HepG2 (cell line): ENCODE results near the gene TMOD2. TPM values are rescaled to one million over a fixed set of nuclear protein-coding genes. Genes with fewer than 3 reads are reported as not detected.

Source experiments
- MEF2D ChIP-seq: sonication (generic); formaldehyde crosslinking; IDR thresholded peaks from 2 replicates; pipeline ENCODE4 v1.5.1; 2020; ENCODE audit warnings: mild to moderate bottlenecking, missing genetic modification reagents
- RFX3 ChIP-seq: IDR thresholded peaks from 2 replicates; pipeline ENCODE4 v1.6.1; 2016; ENCODE audit warnings: missing biosample characterization, missing genetic modification reagents
- TCF12 ChIP-seq, 2 experiments: fragments of 450-650 bp in 1 of 2; sonication (generic) in 1 of 2; formaldehyde crosslinking in 1 of 2; IDR thresholded peaks; 2 replicates each; pipeline versions ENCODE4 v1.6.1 to v1.8.0; 2017 to 2022; ENCODE audit warnings: antibody characterized with exemption in 1 of 2, mild to moderate bottlenecking in 1 of 2, missing genetic modification reagents in 1 of 2, moderate library complexity in 1 of 2
- ZBTB38 ChIP-seq: sonication (generic); formaldehyde crosslinking; IDR thresholded peaks from 2 replicates; pipeline ENCODE4 v1.5.1; 2020; ENCODE audit warnings: mild to moderate bottlenecking, missing genetic modification reagents
- ZNF343 ChIP-seq: sonication (generic); formaldehyde crosslinking; IDR thresholded peaks from 2 replicates; pipeline ENCODE4 v1.4.0; 2020; ENCODE audit warnings: mild to moderate bottlenecking, missing genetic modification reagents
- ZNF747 ChIP-seq: sonication (generic); formaldehyde crosslinking; IDR thresholded peaks from 2 replicates; pipeline ENCODE4 v1.8.1; 2023; ENCODE audit warnings: missing genetic modification reagents, mild to moderate bottlenecking, borderline replicate concordance
- ZSCAN20 ChIP-seq: sonication (generic); formaldehyde crosslinking; IDR thresholded peaks from 2 replicates; pipeline ENCODE4 v1.4.0; 2020; ENCODE audit warnings: missing genetic modification reagents, mild to moderate bottlenecking, borderline replicate concordance
- polyA plus RNA-seq, 8 experiments: library from polyadenylated mRNA; depleted of rRNA in 3 of 8; stranded (reverse) in 7 of 8; unstranded in 1 of 8; fragments of >200 nt; fragmentation: Illumina TruSeq in 4 of 8; extraction: Trizol in 4 of 8; gene quantifications; 2 replicates each; pipeline versions ENCODE4 v1.2.1 to v1.2.3, GENCODE V29; 2011 to 2016; ENCODE audit warnings: low read depth in 4 of 8, missing spikeins in 1 of 8, mixed read lengths in 1 of 8; ENCODE audit not compliant: insufficient read depth in 1 of 8
- total RNA-seq, 5 experiments: library from RNA; depleted of rRNA; stranded (reverse); fragments of >200 nt; fragmentation: Illumina TruSeq; extraction: Trizol; gene quantifications; 2 replicates each; pipeline ENCODE4 v1.2.3, GENCODE V29; 2016; ENCODE audit warnings: low read depth in 1 of 5
- TF ChIP-seq, protein P1 (sequence below), 2 experiments: sonication (generic) in 1 of 2; formaldehyde crosslinking in 1 of 2; IDR thresholded peaks; 2 replicates each; pipeline versions ENCODE4 v1.6.1 to v1.9.0; 2014 to 2022; ENCODE audit warnings: antibody characterized with exemption in 1 of 2, borderline replicate concordance in 1 of 2, inconsistent platforms in 1 of 2, low read depth in 1 of 2, missing genetic modification reagents in 1 of 2
- TF ChIP-seq, protein P2 (sequence below): sonication (generic); formaldehyde crosslinking; IDR thresholded peaks from 2 replicates; pipeline ENCODE4 v1.4.0; 2020; ENCODE audit warnings: mild to moderate bottlenecking, missing genetic modification reagents

TMOD2 gene
- total and polyA plus RNA-seq, 2 of the 13 experiments (the other 11 are each of a cell fraction or from before 2014, with no cell fraction given), result 0.01 to 0.02 TPM

DNA sequence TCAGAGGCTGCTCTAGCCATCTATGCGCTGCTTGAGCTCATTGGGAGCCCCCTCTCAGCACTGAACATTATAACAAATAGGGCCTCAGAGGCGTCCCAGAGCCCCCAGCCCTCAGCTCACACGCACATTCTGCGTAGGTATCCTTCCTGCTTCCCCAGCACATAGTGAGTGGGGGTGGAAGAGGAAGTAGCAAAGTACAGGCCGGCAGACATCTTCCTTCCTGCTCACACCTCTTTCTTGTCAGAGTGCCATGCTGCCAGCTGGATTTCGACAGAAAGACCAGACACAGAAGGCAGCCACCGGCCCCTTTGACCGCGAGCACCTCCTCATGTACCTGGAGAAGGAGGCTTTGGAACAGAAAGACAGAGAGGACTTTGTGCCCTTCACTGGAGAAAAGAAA lies 16.6 kb downstream of the TMOD2 start (continued):
- TF ChIP-seq, protein P1, sequence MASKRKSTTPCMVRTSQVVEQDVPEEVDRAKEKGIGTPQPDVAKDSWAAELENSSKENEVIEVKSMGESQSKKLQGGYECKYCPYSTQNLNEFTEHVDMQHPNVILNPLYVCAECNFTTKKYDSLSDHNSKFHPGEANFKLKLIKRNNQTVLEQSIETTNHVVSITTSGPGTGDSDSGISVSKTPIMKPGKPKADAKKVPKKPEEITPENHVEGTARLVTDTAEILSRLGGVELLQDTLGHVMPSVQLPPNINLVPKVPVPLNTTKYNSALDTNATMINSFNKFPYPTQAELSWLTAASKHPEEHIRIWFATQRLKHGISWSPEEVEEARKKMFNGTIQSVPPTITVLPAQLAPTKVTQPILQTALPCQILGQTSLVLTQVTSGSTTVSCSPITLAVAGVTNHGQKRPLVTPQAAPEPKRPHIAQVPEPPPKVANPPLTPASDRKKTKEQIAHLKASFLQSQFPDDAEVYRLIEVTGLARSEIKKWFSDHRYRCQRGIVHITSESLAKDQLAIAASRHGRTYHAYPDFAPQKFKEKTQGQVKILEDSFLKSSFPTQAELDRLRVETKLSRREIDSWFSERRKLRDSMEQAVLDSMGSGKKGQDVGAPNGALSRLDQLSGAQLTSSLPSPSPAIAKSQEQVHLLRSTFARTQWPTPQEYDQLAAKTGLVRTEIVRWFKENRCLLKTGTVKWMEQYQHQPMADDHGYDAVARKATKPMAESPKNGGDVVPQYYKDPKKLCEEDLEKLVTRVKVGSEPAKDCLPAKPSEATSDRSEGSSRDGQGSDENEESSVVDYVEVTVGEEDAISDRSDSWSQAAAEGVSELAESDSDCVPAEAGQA (IDR thresholded peaks at IDR 0.05; ENCODE audit: low read depth), result no peak
- TF ChIP-seq, protein P1 (CRISPR knock-in tag; IDR thresholded peaks at IDR 0.05; ENCODE audit: borderline replicate concordance), result no peak
- no peak for TF ChIP-seq TCF12 (IDR thresholded peaks at IDR 0.05)
- TF ChIP-seq TCF12 (CRISPR knock-in tag; IDR thresholded peaks at IDR 0.05), result no peak
- TF ChIP-seq, protein P2, sequence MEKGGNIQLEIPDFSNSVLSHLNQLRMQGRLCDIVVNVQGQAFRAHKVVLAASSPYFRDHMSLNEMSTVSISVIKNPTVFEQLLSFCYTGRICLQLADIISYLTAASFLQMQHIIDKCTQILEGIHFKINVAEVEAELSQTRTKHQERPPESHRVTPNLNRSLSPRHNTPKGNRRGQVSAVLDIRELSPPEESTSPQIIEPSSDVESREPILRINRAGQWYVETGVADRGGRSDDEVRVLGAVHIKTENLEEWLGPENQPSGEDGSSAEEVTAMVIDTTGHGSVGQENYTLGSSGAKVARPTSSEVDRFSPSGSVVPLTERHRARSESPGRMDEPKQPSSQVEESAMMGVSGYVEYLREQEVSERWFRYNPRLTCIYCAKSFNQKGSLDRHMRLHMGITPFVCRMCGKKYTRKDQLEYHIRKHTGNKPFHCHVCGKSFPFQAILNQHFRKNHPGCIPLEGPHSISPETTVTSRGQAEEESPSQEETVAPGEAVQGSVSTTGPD (CRISPR knock-in tag), result no peak
- no peak for TF ChIP-seq RFX3 (CRISPR knock-in tag)
- TF ChIP-seq MEF2D, result no peak
- no peak for TF ChIP-seq ZBTB38
- no peak for TF ChIP-seq ZNF747 (CRISPR knock-in tag)
- no peak for TF ChIP-seq ZSCAN20 (CRISPR knock-in tag)
- TF ChIP-seq ZNF343 (CRISPR knock-in tag), result no peak
